Peyer's patch (tissue), 4 donors: ENCODE results near the gene RETNLB.

ENCODE experiments used
- POLR2A ChIP-seq, 2 donors: fragments of 450-650 bp; IDR thresholded peaks; one replicate each; pipeline ENCODE4 v1.5.1; 2017; ENCODE audit warnings: antibody characterized with exemption in 2 of 2, mild to moderate bottlenecking in 2 of 2, moderate library complexity in 2 of 2
- TF ChIP-seq, protein P1 (sequence below), 6 experiments: fragments of 450-650 bp in 4 of 6; fragments of 200-600 bp in 2 of 6; sonication (generic) in 1 of 6; IDR thresholded peaks; one replicate each; pipeline ENCODE4 v1.5.1; 2017 to 2019; ENCODE audit warnings: antibody characterized with exemption in 6 of 6, mild to moderate bottlenecking in 3 of 6, moderate library complexity in 1 of 6

DNA sequence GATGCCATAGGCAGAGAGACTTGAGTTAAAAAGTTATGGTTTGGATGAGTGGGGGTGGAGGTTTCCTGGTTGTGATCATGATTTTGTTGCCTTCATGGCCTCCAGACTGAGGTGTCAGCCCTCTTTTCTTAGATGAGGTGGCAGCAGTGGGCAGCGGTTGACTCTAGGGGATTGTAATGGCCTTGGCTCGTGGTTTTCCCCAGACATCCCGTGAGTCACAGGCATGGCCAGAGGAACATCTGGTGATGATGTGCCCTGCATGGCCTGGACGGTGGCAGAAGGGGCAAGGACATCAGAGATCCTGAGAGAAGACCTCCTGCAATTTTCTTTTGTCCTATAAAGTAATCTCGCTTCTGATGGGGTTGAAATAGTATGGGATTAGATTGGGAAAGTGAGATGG is 12.4 kb downstream of the RETNLB start:
- TF ChIP-seq, protein P1, sequence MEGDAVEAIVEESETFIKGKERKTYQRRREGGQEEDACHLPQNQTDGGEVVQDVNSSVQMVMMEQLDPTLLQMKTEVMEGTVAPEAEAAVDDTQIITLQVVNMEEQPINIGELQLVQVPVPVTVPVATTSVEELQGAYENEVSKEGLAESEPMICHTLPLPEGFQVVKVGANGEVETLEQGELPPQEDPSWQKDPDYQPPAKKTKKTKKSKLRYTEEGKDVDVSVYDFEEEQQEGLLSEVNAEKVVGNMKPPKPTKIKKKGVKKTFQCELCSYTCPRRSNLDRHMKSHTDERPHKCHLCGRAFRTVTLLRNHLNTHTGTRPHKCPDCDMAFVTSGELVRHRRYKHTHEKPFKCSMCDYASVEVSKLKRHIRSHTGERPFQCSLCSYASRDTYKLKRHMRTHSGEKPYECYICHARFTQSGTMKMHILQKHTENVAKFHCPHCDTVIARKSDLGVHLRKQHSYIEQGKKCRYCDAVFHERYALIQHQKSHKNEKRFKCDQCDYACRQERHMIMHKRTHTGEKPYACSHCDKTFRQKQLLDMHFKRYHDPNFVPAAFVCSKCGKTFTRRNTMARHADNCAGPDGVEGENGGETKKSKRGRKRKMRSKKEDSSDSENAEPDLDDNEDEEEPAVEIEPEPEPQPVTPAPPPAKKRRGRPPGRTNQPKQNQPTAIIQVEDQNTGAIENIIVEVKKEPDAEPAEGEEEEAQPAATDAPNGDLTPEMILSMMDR (IDR thresholded peaks at IDR 0.05) = no peak
- TF ChIP-seq POLR2A (IDR thresholded peaks at IDR 0.05) = no peak
